Activated naive CD4-positive, alpha-beta T cell (primary cell): Measurements from ENCODE around the gene ZNF846.
"Not testable (repeated sequence)": the region's sequence is repeated elsewhere in the genome, so short reads cannot be mapped to it uniquely, and the experiment has no call there.

Experiments
- DNase-seq, 4 experiments: peaks; one replicate each; lab custom pipeline; 2025; lab: John Stamatoyannopoulos, UW

ZNF846 gene

GRCh38 chr19:9768175-9769112 lies at the start of gene ZNF846:
Gene ZNF846, minus strand, starts transcription at chr19:9768738. Its CDS starts 3,788 bp downstream, at chr19:9764950.
- peak; percentile 76 to 89 (median 82) for DNase-seq

GRCh38 chr19:9818175-9818733 lies 49.7 kb upstream of the ZNF846 start:
- DNase-seq, result no peak

GRCh38 chr19:9811139-9811538 lies 42.6 kb upstream of the ZNF846 start:
- no peak for DNase-seq

DNA sequence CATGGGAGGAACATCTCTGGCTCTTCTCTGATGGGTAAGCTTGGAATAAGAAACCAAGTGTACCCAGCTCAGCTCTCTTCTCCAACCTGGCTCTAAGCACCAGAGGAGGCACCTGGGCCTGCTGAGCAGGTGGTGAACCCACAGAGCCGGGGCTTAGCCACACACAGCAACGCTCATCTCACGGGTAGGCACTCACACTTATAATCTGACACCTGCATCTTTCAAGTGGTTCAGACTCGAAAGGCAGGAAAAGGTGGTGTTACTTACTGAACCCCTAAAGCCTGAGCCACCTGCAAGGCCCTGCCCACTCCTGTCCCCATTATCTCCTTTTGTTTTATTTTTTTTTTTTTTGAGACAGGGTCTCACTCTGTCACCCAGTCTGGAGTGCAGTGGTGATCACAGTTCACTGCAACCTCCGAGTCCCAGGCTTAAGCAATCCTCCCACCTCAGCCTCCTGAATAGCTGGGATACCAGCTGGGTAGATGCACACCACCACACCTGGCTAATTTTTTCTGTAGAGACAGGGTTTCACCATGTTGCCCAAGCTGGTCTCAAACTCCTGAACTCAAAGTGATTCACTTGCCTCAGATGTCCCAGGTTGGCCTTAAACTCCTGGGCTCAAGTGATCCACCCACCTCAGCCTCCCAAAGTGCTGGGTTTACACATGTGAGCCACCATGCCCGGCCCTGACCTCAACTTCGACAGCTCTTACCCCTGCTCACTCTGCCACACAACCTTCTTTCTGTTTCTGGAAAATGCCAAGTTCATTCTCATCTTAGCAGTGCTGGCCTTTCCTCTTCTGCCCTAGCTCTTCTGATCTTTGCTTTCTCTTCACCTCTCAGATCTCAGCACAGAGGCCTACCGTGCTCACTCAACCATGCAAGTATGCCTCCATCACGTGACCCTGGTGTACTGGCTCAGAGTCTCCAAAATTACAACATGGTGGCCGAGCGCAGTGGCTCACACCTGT lies 40.6 kb upstream of the ZNF846 start:
- peak in 1 of 4 experiments; percentile 19 for DNase-seq

- DNase-seq, result no peak
These were observed 38.3 kb upstream of the ZNF846 start for GRCh38 chr19:9806803-9807202.

GRCh38 chr19:9801976-9802375 lies 33.4 kb upstream of the ZNF846 start:
- no peak for DNase-seq

- DNase-seq, result no peak
These were observed 30.6 kb upstream of the ZNF846 start for GRCh38 chr19:9799162-9799561.

GRCh38 chr19:9797871-9798270 lies 29.3 kb upstream of the ZNF846 start:
- DNase-seq, result no peak

DNA sequence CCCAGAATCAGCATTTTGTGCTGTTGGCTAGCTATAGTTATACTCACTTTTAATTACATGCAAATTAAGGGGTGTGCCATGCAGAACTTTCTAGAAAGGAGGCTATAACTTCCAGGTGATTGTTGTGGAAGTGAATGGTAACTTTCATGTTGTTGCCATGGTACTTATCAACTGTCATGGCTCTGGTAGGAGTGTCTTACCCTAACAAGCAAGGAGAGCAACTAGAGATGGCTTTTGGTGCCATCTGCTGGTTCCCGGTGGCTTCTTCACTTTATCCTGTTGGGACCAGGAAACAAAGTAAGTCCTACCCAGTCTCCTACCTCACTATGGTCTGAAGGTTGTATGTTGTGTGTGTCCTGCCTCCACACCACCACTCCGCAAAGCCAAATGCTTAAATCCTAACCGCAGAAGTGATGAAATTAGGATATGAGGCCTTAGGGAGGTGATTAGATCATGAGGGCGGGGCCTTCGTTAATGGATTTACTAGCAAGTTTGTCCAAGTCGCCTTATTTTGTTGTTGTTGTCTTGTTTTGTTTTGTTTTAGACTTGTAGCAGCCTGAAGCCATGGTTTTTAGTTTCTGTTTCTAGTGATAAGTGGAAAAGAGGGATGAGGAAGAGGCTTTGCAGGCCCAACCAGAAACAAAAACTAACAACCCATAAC lies 27.7 kb upstream of the ZNF846 start:
- peak; percentile 23 to 63 (median 46) for DNase-seq

DNA sequence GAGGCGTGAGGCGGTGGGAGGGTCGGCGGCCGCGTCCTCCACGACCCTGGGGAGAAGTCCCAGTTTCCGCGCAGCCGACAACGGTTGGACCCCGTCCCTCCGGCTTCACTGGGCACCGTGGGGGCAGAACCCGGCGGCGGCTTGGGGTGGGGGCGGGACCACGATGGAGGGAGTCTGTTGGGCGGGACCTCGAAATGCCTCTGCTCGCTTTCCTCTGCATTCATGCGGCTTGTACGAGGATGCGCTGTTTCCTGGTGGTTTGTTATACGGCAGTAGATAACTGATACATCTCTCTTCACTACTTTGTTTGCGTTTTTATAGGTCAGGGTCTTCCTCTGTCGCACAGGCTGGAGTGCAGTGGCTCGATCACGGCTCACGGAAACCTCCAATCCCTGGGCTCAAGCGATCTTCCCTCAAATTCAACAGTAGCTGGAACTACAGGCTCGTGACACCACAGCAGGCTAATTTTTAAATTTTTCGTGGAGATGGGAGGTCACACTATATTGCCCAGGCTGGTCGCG lies 24.6 kb upstream of the ZNF846 start:
- DNase-seq, result peak; percentile 46 to 63 (median 58)

DNA sequence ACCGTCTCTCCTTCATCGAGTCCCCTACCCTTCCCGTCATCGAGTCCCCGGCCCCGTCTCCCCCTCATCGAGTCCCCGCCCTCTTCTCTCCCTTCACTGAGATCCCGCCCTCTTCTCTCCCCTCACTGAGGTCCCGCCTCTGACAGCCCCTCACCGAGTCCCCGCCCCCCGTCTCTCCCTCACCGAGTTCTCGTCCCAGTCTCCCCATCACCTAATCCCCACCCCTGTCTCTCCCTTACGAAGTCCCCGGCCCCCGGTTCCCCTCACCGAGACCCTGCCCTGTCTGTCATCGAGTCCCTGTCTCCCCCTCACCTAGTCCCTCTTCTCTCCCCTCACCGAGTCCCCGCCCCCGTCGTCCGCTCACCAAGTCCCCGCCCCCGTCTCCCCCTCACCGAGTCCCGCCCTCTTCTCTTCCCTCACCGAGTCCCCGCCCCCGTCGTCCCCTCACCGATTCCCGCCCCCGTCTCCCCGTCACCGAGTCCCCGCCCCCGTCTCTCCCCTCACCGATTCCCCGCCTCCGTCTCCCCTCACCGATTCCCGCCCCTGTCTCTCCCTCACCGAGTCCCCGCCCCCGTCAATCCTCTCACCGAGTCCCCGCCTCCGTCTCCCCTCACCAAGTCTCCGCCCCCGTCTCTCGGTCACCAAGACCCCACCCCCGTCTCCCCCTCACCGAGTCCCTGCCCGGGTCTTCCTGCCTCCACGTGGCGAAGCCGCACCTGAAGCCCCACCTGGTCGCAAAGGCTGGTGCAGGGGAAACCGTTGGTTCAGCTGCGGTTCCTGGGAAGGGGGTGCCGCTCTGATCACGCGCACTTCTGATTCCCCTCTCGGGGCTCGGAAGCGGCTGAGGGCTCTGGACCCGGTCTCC lies 23.9 kb upstream of the ZNF846 start:
- DNase-seq, result peak; percentile 79 to 97 (median 93)

- DNase-seq, result peak; percentile 79 to 97 (median 91)
These were observed 23.1 kb upstream of the ZNF846 start for GRCh38 chr19:9791552-9792205.

DNA sequence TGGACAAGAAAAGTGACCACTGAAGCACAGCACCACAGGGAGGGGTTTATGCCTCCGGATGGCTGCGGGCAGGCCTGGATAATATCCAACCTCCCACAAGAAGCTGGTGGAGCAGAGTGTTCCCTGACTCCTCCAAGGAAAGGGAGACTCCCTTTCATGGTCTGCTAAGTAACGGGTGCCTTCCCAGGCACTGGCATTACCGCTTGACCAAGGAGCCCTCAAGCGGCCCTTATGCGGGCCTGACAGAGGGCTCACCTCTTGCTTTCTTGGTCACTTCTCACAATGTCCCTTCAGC lies 22.5 kb upstream of the ZNF846 start:
- DNase-seq, result not testable (repeated sequence)

- DNase-seq, result not testable (repeated sequence)
These were observed 21.0 kb upstream of the ZNF846 start for GRCh38 chr19:9789579-9789978.

- no peak for DNase-seq
These were observed 20.5 kb upstream of the ZNF846 start for GRCh38 chr19:9789066-9789465.

- DNase-seq, result not testable (repeated sequence)
These were observed 20.1 kb upstream of the ZNF846 start for GRCh38 chr19:9788604-9789003.

DNA sequence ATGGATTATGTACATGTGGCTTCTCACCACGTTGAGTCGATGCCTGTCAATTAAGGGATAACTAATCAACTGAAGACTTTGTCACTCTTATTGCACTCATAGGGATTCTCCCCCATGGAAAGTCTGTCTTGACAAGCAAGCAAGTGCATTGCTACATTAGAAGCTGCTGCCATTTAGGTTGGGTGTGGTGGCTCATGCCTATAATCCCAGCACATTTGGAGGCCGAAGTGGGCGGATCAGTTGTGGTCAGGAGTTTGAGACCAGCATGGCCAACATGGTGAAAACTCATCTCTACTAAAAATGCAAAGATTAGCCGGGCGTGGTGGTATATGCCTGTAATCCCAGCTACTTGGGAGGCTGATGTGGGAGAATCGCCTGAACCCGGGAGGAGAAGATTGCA lies 18.3 kb upstream of the ZNF846 start:
- no peak for DNase-seq

GRCh38 chr19:9786342-9786741 lies 17.8 kb upstream of the ZNF846 start:
- DNase-seq, result no peak

- DNase-seq, result peak; percentile 82 to 98 (median 94)
These were observed 17.1 kb upstream of the ZNF846 start for GRCh38 chr19:9785367-9786331.
